ENCODE measurements around the gene TP53BP1.

The TP53BP1 gene

GRCh38 chr15:43527802-43528541, 35.0 kb upstream of the TP53BP1 start:
- Histone ChIP-seq H3K4me1 (ENCODE audit: insufficient read depth, poor library complexity, severe bottlenecking) (no peaks in the 10 kb centered on the region), H3K27ac (ENCODE audit: poor library complexity, severe bottlenecking) (no peak overlapping the region), H3K4me3 (ENCODE audit: severe bottlenecking) (no peak overlapping the region), H3K9me3 (ENCODE audit: severe bottlenecking) (no peaks in the 10 kb centered on the region), H3K36me3 (ENCODE audit: low read depth) (no peaks in the 10 kb centered on the region), H3K27me3 (ENCODE audit: insufficient read depth, poor library complexity, severe bottlenecking) (no peaks in the 10 kb centered on the region)
- 0 out of 3 replicates have a peak, but pooled peaks have one; percentile 4 for ATAC-seq (ENCODE audit: low read depth)
- DNase-seq (ENCODE audit: low spot score) = no peak
- TF ChIP-seq, protein P1, sequence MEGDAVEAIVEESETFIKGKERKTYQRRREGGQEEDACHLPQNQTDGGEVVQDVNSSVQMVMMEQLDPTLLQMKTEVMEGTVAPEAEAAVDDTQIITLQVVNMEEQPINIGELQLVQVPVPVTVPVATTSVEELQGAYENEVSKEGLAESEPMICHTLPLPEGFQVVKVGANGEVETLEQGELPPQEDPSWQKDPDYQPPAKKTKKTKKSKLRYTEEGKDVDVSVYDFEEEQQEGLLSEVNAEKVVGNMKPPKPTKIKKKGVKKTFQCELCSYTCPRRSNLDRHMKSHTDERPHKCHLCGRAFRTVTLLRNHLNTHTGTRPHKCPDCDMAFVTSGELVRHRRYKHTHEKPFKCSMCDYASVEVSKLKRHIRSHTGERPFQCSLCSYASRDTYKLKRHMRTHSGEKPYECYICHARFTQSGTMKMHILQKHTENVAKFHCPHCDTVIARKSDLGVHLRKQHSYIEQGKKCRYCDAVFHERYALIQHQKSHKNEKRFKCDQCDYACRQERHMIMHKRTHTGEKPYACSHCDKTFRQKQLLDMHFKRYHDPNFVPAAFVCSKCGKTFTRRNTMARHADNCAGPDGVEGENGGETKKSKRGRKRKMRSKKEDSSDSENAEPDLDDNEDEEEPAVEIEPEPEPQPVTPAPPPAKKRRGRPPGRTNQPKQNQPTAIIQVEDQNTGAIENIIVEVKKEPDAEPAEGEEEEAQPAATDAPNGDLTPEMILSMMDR (IDR thresholded peaks at IDR 0.05; ENCODE audit: poor library complexity, severe bottlenecking) = no peak

GRCh38 chr15:43527016-43527801, 34.3 kb upstream of the TP53BP1 start:
- H3K4me3 ChIP-seq (ENCODE audit: severe bottlenecking) = no peak overlapping the region
- H3K27me3 ChIP-seq (ENCODE audit: insufficient read depth, poor library complexity, severe bottlenecking) = no peaks in the 10 kb centered on the region
- no peak overlapping the region for H3K27ac ChIP-seq (ENCODE audit: poor library complexity, severe bottlenecking)
- H3K4me1 ChIP-seq (ENCODE audit: insufficient read depth, poor library complexity, severe bottlenecking) = no peaks in the 10 kb centered on the region
- DNase-seq (ENCODE audit: low spot score) = peak; percentile 73
- TF ChIP-seq, protein P1 (IDR thresholded peaks at IDR 0.05; ENCODE audit: poor library complexity, severe bottlenecking) = no peak
- no peaks in the 10 kb centered on the region for H3K9me3 ChIP-seq (ENCODE audit: severe bottlenecking)
- no peaks in the 10 kb centered on the region for H3K36me3 ChIP-seq (ENCODE audit: low read depth)
- no peak for ATAC-seq (ENCODE audit: low read depth)

- Histone ChIP-seq H3K9me3 (ENCODE audit: severe bottlenecking) (no peaks in the 10 kb centered on the region), H3K4me3 (ENCODE audit: severe bottlenecking) (no peak overlapping the region), H3K4me1 (ENCODE audit: insufficient read depth, poor library complexity, severe bottlenecking) (no peaks in the 10 kb centered on the region), H3K27ac (ENCODE audit: poor library complexity, severe bottlenecking) (no peak overlapping the region), H3K27me3 (ENCODE audit: insufficient read depth, poor library complexity, severe bottlenecking) (no peaks in the 10 kb centered on the region), H3K36me3 (ENCODE audit: low read depth) (no peaks in the 10 kb centered on the region)
- DNase-seq (ENCODE audit: low spot score) (peak; percentile 30), ATAC-seq (ENCODE audit: low read depth) (no peak)
- TF ChIP-seq, protein P1 (IDR thresholded peaks at IDR 0.05; ENCODE audit: poor library complexity, severe bottlenecking) = no peak
Measured at GRCh38 chr15:43526261-43526930, 33.4 kb upstream of the TP53BP1 start.

DNA sequence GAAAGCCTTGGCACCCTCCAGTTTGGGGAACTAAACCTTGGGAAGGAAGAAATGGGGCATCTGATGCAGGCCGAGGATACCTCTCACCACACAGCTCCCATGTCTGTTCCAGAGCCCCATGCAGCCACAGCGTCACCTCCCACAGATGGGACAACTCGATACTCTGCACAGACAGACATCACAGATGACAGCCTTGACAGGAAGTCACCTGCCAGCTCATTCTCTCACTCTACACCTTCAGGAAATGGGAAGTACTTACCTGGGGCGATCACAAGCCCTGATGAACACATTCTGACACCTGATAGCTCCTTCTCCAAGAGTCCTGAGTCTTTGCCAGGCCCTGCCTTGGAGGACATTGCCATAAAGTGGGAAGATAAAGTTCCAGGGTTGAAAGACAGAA, 32.2 kb upstream of the TP53BP1 start:
- H3K27me3 ChIP-seq (ENCODE audit: insufficient read depth, poor library complexity, severe bottlenecking) = no peaks in the 10 kb centered on the region
- no peak overlapping the region for H3K4me3 ChIP-seq (ENCODE audit: severe bottlenecking)
- H3K9me3 ChIP-seq (ENCODE audit: severe bottlenecking) = no peaks in the 10 kb centered on the region
- DNase-seq (ENCODE audit: low spot score) = peak; percentile 46
- H3K36me3 ChIP-seq (ENCODE audit: low read depth) = no peaks in the 10 kb centered on the region
- H3K27ac ChIP-seq (ENCODE audit: poor library complexity, severe bottlenecking) = no peak overlapping the region
- H3K4me1 ChIP-seq (ENCODE audit: insufficient read depth, poor library complexity, severe bottlenecking) = no peaks in the 10 kb centered on the region
- TF ChIP-seq, protein P1 (IDR thresholded peaks at IDR 0.05; ENCODE audit: poor library complexity, severe bottlenecking) = no peak
- ATAC-seq (ENCODE audit: low read depth) = no peak

Data from RWPE2 (cell line).